Osteoblast (primary cell): Measurements from ENCODE around the gene P3H3. TPM values are rescaled to one million over a fixed set of nuclear protein-coding genes. Genes with fewer than 3 reads are reported as not detected.

Experiments
- DNase-seq: peaks from one replicate; pipeline ENCODE4 v3.0.0; 2011; ENCODE audit warnings: low spot score, mixed read lengths; ENCODE audit not compliant: insufficient read length; ENCODE audit errors: missing footprints
- H2AFZ ChIP-seq: 2 replicates; pipeline ENCODE4 v1.6.0; 2011; ENCODE audit warnings: mild to moderate bottlenecking, low read length
- H3K27ac ChIP-seq: 2 replicates; pipeline ENCODE4 v1.5.1; 2011; ENCODE audit warnings: mild to moderate bottlenecking, low read depth, low read length, moderate library complexity
- H3K27me3 ChIP-seq: 2 replicates; pipeline ENCODE4 v1.6.0; 2012; ENCODE audit warnings: mild to moderate bottlenecking, control low read depth, inconsistent platforms, low read length, moderate library complexity; ENCODE audit not compliant: insufficient read depth
- H3K36me3 ChIP-seq: 2 replicates; pipeline ENCODE4 v1.5.1; 2011; ENCODE audit warnings: mild to moderate bottlenecking, low read length, control low read depth, moderate library complexity; ENCODE audit not compliant: insufficient read depth
- H3K4me1 ChIP-seq: 2 replicates; pipeline ENCODE4 v1.5.1; 2011; ENCODE audit warnings: mild to moderate bottlenecking, low read length, control low read depth, moderate library complexity; ENCODE audit not compliant: insufficient read depth
- H3K4me2 ChIP-seq: 2 replicates; pipeline ENCODE4 v1.6.0; 2011; ENCODE audit warnings: mild to moderate bottlenecking, low read length; ENCODE audit not compliant: insufficient read depth
- H3K4me3 ChIP-seq: fragments of 200-600 bp; sonication (generic); 3 replicates; pipeline ENCODE4 v1.5.1; 2012; ENCODE audit warnings: mild to moderate bottlenecking, low read length, inconsistent platforms; ENCODE audit not compliant: insufficient read depth
- H3K79me2 ChIP-seq: 2 replicates; pipeline ENCODE4 v1.6.0; 2012; ENCODE audit warnings: mild to moderate bottlenecking, low read length, control low read depth, inconsistent platforms; ENCODE audit not compliant: insufficient read depth
- H3K9me3 ChIP-seq: 2 replicates; pipeline ENCODE4 v1.5.1; 2011; ENCODE audit warnings: low read depth, low read length, control low read depth
- H4K20me1 ChIP-seq: 2 replicates; pipeline ENCODE4 v1.6.0; 2012; ENCODE audit warnings: mild to moderate bottlenecking, low read length, control low read depth; ENCODE audit not compliant: insufficient read depth
- total RNA-seq: library from RNA; depleted of rRNA; stranded (reverse); fragments of >200 nt; gene quantifications from 2 replicates; pipeline ENCODE4 v1.2.3, GENCODE V29; 2012
- TF ChIP-seq, protein P1 (sequence below): IDR thresholded peaks from 2 replicates; pipeline ENCODE4 v1.5.1; 2011; ENCODE audit warnings: mild to moderate bottlenecking, low read depth, low read length, moderate library complexity; ENCODE audit errors: extremely low read depth

The P3H3 gene
- total RNA-seq, 1 donor, result 130 TPM

DNA sequence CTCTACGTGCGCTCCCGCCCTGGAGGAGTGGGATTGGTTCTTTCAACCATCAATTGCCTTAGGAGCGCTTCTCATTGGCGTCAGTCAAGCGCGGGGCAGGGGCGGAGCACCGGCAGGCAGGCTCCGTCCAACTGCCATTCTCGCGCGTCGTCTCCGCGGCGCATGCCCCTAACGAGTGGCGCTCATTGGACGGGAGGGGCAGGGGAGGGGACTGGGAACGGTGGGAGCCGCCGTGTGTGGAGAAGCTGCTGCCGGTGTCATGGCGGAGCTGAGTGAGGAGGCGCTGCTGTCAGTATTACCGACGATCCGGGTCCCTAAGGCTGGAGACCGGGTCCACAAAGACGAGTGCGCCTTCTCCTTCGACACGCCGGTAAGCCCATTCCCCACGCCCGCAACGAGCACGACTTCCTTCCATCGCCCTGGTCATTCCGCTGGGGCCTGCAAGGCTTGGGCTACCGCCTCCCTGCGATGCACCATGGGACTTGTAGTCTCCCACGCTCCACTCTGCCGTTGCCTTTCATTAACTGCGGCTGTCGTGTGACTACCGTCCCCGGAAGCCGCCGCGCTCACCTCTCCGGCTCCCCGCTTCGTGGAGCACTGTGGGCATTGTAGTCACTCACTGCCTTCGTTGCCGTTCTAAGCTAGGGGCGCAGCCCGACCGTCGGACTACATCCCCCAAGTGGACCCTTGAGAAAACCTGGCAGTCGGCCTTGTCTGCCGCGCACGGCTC is 23.9 kb downstream of the P3H3 start, which contains the start of gene USP5:
TSS of gene USP5 (plus strand) at position 230 of the 730 bp plus-strand sequence. CDS start at position 260, 30 bp downstream.
- Histone ChIP-seq H3K4me2 (peak within 1 kb of the TSS; percentile 99), H3K36me3 (peaks cover 50% of the 10 kb centered on the region), H3K27ac (peak within 1 kb of the TSS; percentile 90), H4K20me1 (peaks cover 3% of the 10 kb centered on the region), H3K27me3 (no peaks in the 10 kb centered on the region), H3K79me2 (peaks cover 63% of the 10 kb centered on the region), H2AFZ (peak within 1 kb of the TSS; percentile 95), H3K9me3 (no peaks in the 10 kb centered on the region), H3K4me3 (peak within 1 kb of the TSS; percentile 84), H3K4me1 (peaks cover 26% of the 10 kb centered on the region)
- DNase-seq, result peak; percentile 99
- TF ChIP-seq, protein P1, sequence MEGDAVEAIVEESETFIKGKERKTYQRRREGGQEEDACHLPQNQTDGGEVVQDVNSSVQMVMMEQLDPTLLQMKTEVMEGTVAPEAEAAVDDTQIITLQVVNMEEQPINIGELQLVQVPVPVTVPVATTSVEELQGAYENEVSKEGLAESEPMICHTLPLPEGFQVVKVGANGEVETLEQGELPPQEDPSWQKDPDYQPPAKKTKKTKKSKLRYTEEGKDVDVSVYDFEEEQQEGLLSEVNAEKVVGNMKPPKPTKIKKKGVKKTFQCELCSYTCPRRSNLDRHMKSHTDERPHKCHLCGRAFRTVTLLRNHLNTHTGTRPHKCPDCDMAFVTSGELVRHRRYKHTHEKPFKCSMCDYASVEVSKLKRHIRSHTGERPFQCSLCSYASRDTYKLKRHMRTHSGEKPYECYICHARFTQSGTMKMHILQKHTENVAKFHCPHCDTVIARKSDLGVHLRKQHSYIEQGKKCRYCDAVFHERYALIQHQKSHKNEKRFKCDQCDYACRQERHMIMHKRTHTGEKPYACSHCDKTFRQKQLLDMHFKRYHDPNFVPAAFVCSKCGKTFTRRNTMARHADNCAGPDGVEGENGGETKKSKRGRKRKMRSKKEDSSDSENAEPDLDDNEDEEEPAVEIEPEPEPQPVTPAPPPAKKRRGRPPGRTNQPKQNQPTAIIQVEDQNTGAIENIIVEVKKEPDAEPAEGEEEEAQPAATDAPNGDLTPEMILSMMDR, result no peak

DNA sequence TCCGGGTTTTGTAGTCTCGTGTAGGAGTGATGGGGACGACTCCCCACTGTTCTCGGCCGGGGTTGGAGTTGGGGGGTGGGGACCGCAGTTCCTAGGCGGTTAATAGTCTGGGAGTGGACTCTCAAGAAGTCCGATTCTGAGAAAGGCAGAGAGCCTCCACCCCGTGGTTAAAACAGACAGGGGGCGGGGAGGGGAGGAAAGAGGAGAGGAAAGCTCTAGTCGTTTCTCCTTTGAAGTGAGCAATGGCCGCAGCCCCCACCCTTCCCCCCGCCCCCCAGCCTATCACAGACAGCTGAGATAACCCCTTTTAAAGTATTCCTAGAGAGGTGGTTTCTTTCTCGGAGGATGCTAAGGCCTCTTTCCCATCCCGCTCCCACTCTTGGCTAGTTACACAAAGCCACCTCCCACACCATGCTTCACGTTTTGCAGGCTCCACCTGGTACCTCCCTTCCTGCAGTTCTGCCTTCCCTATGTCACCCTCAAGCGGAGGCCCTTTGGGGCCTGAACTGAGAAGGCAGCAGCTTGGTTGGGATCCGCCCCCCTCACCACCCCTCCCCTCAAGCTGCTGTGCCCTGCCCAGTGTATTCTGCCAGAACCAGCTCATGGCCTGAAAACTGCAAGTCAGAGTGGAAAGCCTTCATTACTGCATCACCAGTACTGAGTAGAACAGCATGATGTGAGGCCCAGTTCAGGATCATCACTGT is 24.6 kb downstream of the P3H3 start:
- H3K4me3 ChIP-seq, result peak overlapping the region; percentile 84
- no peaks in the 10 kb centered on the region for H3K27me3 ChIP-seq
- DNase-seq, result peak; percentile 95
- H3K4me2 ChIP-seq, result peak overlapping the region; percentile 97
- H3K79me2 ChIP-seq, result peaks cover 61% of the 10 kb centered on the region
- H2AFZ ChIP-seq, result peak overlapping the region; percentile 77
- peaks cover 26% of the 10 kb centered on the region for H3K4me1 ChIP-seq
- TF ChIP-seq, protein P1, result no peak
- H3K9me3 ChIP-seq, result no peaks in the 10 kb centered on the region
- H4K20me1 ChIP-seq, result peaks cover 3% of the 10 kb centered on the region
- peak overlapping the region; percentile 90 for H3K27ac ChIP-seq
- H3K36me3 ChIP-seq, result peaks cover 50% of the 10 kb centered on the region

DNA sequence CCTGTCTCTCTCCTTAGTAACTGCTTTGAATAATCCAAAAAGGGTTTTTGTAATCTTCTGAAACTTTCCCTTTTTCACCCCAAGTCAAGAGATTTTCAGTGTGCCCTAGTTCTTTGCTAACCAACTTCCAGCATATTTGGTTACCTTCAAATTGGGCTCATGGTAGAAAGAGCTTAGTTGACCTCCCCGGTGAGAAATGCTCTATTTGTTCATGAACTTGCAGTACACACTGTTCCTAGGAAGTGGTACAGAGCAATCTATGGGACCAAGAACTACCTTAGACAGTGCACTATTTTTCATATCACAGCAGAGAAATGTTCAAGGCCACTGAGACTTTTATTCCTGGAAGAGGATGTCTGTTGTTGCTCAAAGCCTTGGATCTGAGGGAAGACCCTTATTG is 25.4 kb downstream of the P3H3 start:
- Histone ChIP-seq H3K36me3 (peaks cover 51% of the 10 kb centered on the region), H3K79me2 (peaks cover 56% of the 10 kb centered on the region), H3K9me3 (no peaks in the 10 kb centered on the region), H3K27ac (peak overlapping the region; percentile 90), H3K27me3 (no peaks in the 10 kb centered on the region), H2AFZ (no peak overlapping the region), H4K20me1 (peaks cover 3% of the 10 kb centered on the region), H3K4me2 (peak overlapping the region; percentile 97), H3K4me3 (peak overlapping the region; percentile 84), H3K4me1 (peaks cover 26% of the 10 kb centered on the region)
- peak; percentile 66 for DNase-seq
- TF ChIP-seq, protein P1, result no peak

DNA sequence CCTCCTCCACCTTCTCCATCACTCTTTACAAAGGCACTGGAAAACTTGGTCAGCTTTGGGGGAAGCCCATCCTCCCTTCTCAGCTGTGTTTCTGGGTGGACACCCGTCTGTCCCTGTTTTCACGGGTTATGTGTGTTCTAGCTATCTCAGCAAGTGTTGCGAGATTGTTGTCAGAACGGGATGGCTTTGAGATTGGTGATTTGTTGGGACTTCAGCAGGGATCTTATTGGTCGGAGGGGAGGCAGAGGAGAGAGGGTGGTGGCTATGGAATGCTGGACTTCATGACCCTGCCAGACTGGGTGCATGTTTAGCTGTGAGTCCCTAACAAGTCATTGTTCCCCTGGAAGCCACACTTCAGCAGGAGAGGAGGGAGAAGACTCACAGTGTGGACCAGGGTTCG is 25.8 kb downstream of the P3H3 start:
- Histone ChIP-seq H3K4me2 (peak overlapping the region; percentile 97), H3K4me3 (no peak overlapping the region), H3K36me3 (peaks cover 51% of the 10 kb centered on the region), H2AFZ (no peak overlapping the region), H3K4me1 (peaks cover 26% of the 10 kb centered on the region), H3K79me2 (peaks cover 52% of the 10 kb centered on the region), H3K9me3 (no peaks in the 10 kb centered on the region), H3K27me3 (no peaks in the 10 kb centered on the region), H3K27ac (peak overlapping the region; percentile 90), H4K20me1 (peaks cover 3% of the 10 kb centered on the region)
- TF ChIP-seq, protein P1, result no peak
- DNase-seq, result peak; percentile 34
